Fibroblast of the aortic adventitia (primary cell): ENCODE data around the gene FIP1L1. TPM values are rescaled to one million over a fixed set of nuclear protein-coding genes. Genes with fewer than 3 reads are reported as not detected.
"Not testable (repeated sequence)": the region's sequence is repeated elsewhere in the genome, so short reads cannot be mapped to it uniquely, and the experiment has no call there.

Experiments used
- DNase-seq: peaks from one replicate; pipeline ENCODE4 v3.0.0-alpha.2; 2010; ENCODE audit warnings: low read depth
- H3K4me3 ChIP-seq: 2 replicates; pipeline ENCODE4 v1.5.1; 2011; ENCODE audit warnings: low read depth, mild to moderate bottlenecking, control low read depth, low read length, moderate library complexity
- CTCF ChIP-seq: IDR thresholded peaks from 2 replicates; pipeline ENCODE4 v1.5.1; 2011; ENCODE audit warnings: mild to moderate bottlenecking, low read length, control low read depth, inconsistent platforms; ENCODE audit not compliant: insufficient read depth
- total RNA-seq: library from RNA; depleted of rRNA; stranded (reverse); fragments of >200 nt; gene quantifications from 2 replicates; pipeline ENCODE4 v1.2.3, GENCODE V29; 2012; ENCODE audit warnings: low replicate concordance

FIP1L1 gene
- 115 and 176 TPM in 2 replicates for total RNA-seq

DNA sequence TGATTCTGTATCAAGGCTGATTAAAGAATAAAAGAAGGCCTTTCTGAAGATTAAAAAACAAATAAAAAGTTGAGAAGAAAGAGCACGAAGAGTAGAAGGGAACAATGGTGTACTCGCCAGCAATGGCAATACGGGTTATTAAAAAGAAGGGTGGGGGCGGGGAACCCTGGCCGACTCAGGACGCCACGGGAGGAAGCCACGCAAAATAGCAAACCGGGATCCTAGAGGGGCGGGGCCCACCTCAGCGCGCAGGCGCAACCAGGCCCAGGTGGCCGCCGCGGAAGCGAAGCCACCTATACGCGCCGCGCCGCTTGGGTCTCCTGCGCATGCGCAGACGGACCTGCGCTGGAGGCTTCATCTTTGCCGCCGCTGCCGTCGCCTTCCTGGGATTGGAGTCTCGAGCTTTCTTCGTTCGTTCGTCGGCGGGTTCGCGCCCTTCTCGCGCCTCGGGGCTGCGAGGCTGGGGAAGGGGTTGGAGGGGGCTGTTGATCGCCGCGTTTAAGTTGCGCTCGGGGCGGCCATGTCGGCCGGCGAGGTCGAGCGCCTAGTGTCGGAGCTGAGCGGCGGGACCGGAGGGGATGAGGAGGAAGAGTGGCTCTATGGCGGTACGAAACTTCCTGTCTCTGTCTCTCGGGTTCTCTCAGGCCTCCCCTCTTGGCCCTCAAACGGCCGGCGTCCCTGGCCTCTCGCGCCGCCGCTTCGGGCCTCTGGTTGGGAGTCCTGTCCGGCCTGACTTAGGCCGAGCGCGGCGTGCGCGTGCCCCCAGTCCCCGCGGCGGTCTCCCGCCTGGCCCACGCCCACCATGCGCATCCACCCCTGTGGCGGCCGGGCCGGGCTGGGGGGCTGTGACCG lies at the start of gene FIP1L1:
Gene FIP1L1 (plus strand): TSS at position 323 of the 852 bp plus-strand sequence. CDS start 198 bp downstream, at position 521.
- TF ChIP-seq CTCF, result no peak
- H3K4me3 ChIP-seq, result peak within 1 kb of the TSS; percentile 83
- peak; percentile 89 for DNase-seq

- not testable (repeated sequence) for H3K4me3 ChIP-seq, DNase-seq
These were observed 42.5 kb upstream of the FIP1L1 start for GRCh38 chr4:53334916-53335315.

- not testable (repeated sequence) for DNase-seq, H3K4me3 ChIP-seq
These were observed 37.3 kb upstream of the FIP1L1 start for GRCh38 chr4:53340145-53340544.

DNA sequence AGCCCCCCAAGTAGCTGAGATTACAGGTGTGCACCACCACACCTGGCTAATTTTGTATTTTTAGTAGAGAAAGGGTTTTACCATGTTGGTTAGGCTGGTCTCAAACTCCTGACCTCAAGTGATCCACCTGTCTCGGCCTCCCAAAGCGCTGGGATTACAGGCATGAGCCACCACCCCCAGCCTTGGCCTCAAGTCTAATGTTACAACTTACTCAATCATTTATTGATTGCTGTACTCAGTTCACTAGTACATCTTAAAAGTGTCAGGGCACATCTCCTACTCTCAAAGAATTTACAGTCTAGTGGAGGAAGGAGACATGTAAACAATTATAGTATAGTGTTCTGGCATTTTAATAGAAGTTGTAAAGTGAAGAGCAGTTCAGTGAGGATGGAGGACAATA lies 31.0 kb upstream of the FIP1L1 start:
- DNase-seq, H3K4me3 ChIP-seq: not testable (repeated sequence)

GRCh38 chr4:53346920-53347852 lies 30.3 kb upstream of the FIP1L1 start:
- peak; percentile 65 for DNase-seq
- no peak overlapping the region for H3K4me3 ChIP-seq
- TF ChIP-seq CTCF, result peak; percentile 16

DNA sequence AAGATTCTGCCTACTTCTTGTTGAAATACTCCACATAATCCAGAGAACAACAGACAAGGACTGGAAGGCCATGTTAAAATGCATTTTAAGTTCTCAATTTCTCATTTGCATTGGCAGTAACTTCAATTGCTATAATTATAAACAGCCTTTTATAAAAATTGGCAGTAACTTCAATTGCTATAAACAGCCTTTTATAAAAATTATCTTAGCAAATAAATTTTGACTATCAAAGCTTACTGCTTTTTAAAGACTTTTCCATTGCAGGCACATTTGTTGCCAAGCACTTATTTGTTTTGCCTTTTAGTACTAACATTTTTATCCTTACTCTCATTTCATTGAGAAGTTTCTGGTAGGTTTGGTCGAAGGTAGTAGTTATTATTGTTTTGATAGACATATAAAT lies 29.4 kb upstream of the FIP1L1 start:
- DNase-seq, result no peak
- H3K4me3 ChIP-seq, result no peak overlapping the region
- TF ChIP-seq CTCF, result no peak

- H3K4me3 ChIP-seq, result no peak overlapping the region
- no peak for DNase-seq
- TF ChIP-seq CTCF, result no peak
These were observed 28.4 kb upstream of the FIP1L1 start for GRCh38 chr4:53349091-53349491.

DNA sequence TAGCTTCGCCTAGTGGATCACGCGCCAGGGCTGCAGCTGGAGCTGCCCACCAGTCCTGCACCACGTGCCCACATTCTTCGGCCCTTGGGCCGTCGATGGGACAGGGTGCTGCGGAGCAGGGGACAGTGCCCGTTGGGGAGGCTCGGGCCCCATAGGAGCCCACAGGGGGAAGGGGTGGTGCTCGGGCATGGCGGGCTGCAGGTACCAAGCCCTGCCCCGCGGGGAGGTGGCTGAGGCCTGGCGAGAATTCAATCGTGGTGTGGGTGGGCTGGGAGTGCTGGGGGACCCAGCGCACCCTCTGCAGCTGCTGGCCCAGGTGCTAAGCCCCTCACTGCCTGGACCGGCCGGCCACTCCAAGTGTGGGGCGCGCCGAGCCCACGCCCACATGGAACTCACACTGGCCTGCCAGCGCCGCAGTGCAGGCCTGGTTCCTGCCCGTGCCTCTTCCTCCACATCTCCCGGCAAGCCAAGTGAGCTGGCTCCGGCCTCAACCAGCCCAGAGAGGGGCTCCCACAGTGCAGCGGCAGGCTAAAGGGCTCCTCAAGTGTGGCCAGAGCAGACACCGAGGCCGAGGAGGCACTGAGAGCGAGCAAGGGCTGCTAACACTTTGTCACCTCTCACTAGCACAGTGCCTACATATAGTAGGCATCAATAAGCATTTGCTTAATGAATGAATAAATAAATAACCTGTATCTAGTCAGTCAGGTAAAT lies 23.3 kb upstream of the FIP1L1 start:
- DNase-seq, result no peak

More for the DNA sequence above, 23.3 kb upstream of the FIP1L1 start:
- TF ChIP-seq CTCF, result no peak
- no peak overlapping the region for H3K4me3 ChIP-seq
